A673 (cell line): ENCODE results near the gene GIMAP2. TPM values are rescaled to one million over a fixed set of nuclear protein-coding genes. Genes with fewer than 3 reads are reported as not detected.

Experiments used
- BruUV-seq: library from RNA; stranded (reverse); fragments of 400-500 nt; replicated peaks from 2 replicates; lab custom pipeline; 2021; lab: Mats Ljungman, UMichigan
- CTCF ChIA-PET: fragments of 300-600 bp; sonication (Branson Sonifier 250); formaldehyde crosslinking; loops from one replicate; lab custom pipeline; 2022; ENCODE audit warnings: antibody characterized with exemption; lab: Charles Lee
- POLR2A ChIA-PET: fragments of 300-600 bp; sonication (Branson Sonifier 250); formaldehyde crosslinking; loops from one replicate; lab custom pipeline; 2022; ENCODE audit warnings: antibody characterized with exemption; ENCODE audit not compliant: low non-redundant PET; lab: Charles Lee
- DNase-seq: peaks from one replicate; pipeline ENCODE4 v3.0.0-alpha.2; 2015; ENCODE audit warnings: low spot score
- H3K27ac ChIP-seq: fragments of 200-600 bp; sonication (generic); 2 replicates; pipeline ENCODE4 v1.5.1; 2016; ENCODE audit warnings: mixed run types, low read depth, mild to moderate bottlenecking, mixed read lengths, antibody characterized with exemption, low read length; ENCODE audit not compliant: poor library complexity, severe bottlenecking
- H3K27me3 ChIP-seq: fragments of 200-600 bp; sonication (generic); replicated peaks from 2 replicates; pipeline ENCODE4 v1.6.1; 2017; ENCODE audit warnings: mixed run types, low read depth, mild to moderate bottlenecking, mixed read lengths, antibody characterized with exemption, low read length; ENCODE audit not compliant: insufficient read depth, poor library complexity
- H3K36me3 ChIP-seq: fragments of 200-600 bp; sonication (generic); 2 replicates; pipeline ENCODE4 v1.6.1; 2016; ENCODE audit warnings: mixed run types, mild to moderate bottlenecking, mixed read lengths, antibody characterized with exemption, low read length; ENCODE audit not compliant: insufficient read depth, poor library complexity, severe bottlenecking
- H3K4me1 ChIP-seq: fragments of 200-600 bp; sonication (generic); 2 replicates; pipeline ENCODE4 v1.6.1; 2017; ENCODE audit warnings: mixed run types, mild to moderate bottlenecking, mixed read lengths, antibody characterized with exemption, low read length; ENCODE audit not compliant: insufficient read depth, poor library complexity, severe bottlenecking
- H3K4me3 ChIP-seq: fragments of 200-600 bp; sonication (generic); 2 replicates; pipeline ENCODE4 v1.5.1; 2016; ENCODE audit warnings: low read depth, mixed run types, mild to moderate bottlenecking, mixed read lengths, low read length; ENCODE audit not compliant: poor library complexity, severe bottlenecking
- H3K9me3 ChIP-seq: fragments of 200-600 bp; sonication (generic); 2 replicates; pipeline ENCODE4 v1.6.1; 2016; ENCODE audit warnings: mixed run types, low read depth, mild to moderate bottlenecking, mixed read lengths, antibody characterized with exemption, low read length; ENCODE audit not compliant: poor library complexity, severe bottlenecking
- CTCF ChIP-seq: fragments of 300-800, 200-600 bp; sonication (generic); conservative IDR thresholded peaks from 2 replicates; pipeline ENCODE4 v1.5.1; 2017; ENCODE audit warnings: low read depth, mild to moderate bottlenecking, antibody characterized with exemption, low read length, moderate library complexity, mixed read lengths
- EZH2 ChIP-seq: fragments of 200-600 bp; sonication (generic); IDR thresholded peaks from 2 replicates; pipeline ENCODE4 v1.6.1; 2017; ENCODE audit warnings: borderline replicate concordance, low read depth, mild to moderate bottlenecking, mixed read lengths, antibody characterized with exemption, low read length; ENCODE audit not compliant: poor library complexity, severe bottlenecking
- intact Hi-C: fragments of 100-400 bp; cut with micrococcal nuclease; formaldehyde crosslinking; loops from one replicate; pipeline ENCODE4 v1.10.0; 2022; ENCODE audit not compliant: unreplicated experiment
- total RNA-seq: library from RNA; stranded (reverse); gene quantifications from 2 replicates; pipeline ENCODE4 v1.2.3, GENCODE V29; 2021

Gene GIMAP2
- total RNA-seq, 1 experiment from 2014 or later = 4.3 TPM

- no TSS peak for BruUV-seq
- no peaks in the 10 kb centered on the region for H3K4me1 ChIP-seq
- TF ChIP-seq CTCF (no peak), EZH2 (no peak)
- ChIA-PET POLR2A (no interaction called here), CTCF (no interaction called here)
- no peak overlapping the region for H3K4me3 ChIP-seq
- intact Hi-C loops = no loop called here
- H3K27me3 ChIP-seq = peaks cover 3% of the 10 kb centered on the region
- no peak overlapping the region for H3K27ac ChIP-seq
- no peaks in the 10 kb centered on the region for H3K36me3 ChIP-seq
- H3K9me3 ChIP-seq = no peaks in the 10 kb centered on the region
- DNase-seq = no peak
Measured at GRCh38 chr7:150665089-150665748, 20.3 kb upstream of the GIMAP2 start.

- CTCF ChIA-PET = no interaction called here
- H3K9me3 ChIP-seq = no peaks in the 10 kb centered on the region
- peaks cover 3% of the 10 kb centered on the region for H3K27me3 ChIP-seq
- intact Hi-C loops = no loop called here
- POLR2A ChIA-PET = no interaction called here
- DNase-seq = no peak
- H3K4me3 ChIP-seq = no peak overlapping the region
- no peaks in the 10 kb centered on the region for H3K36me3 ChIP-seq
- no TSS peak for BruUV-seq
- no peak overlapping the region for H3K27ac ChIP-seq
- no peaks in the 10 kb centered on the region for H3K4me1 ChIP-seq
- TF ChIP-seq EZH2 = no peak
- no peak for TF ChIP-seq CTCF
Measured at GRCh38 chr7:150665896-150666295, 19.6 kb upstream of the GIMAP2 start.

GRCh38 chr7:150666412-150666811 lies 19.1 kb upstream of the GIMAP2 start:
- H3K27ac ChIP-seq = no peak overlapping the region
- peaks cover 3% of the 10 kb centered on the region for H3K27me3 ChIP-seq
- ChIA-PET POLR2A (interaction anchor here (0.5 kb wide), 1 partner anchor 121 kb away, joined by 5 read pairs; no protein-coding TSS in a partner anchor), CTCF (no interaction called here)
- no peak for DNase-seq
- no peaks in the 10 kb centered on the region for H3K4me1 ChIP-seq
- TF ChIP-seq EZH2 = no peak
- TF ChIP-seq CTCF = no peak
- intact Hi-C loops = no loop called here
- BruUV-seq = no TSS peak
- H3K4me3 ChIP-seq = no peak overlapping the region
- no peaks in the 10 kb centered on the region for H3K36me3 ChIP-seq
- H3K9me3 ChIP-seq = no peaks in the 10 kb centered on the region
